Measurements from ENCODE around the gene ABHD12B. TPM values are rescaled to one million over a fixed set of nuclear protein-coding genes. Genes with fewer than 3 reads are reported as not detected.

ABHD12B gene
- total RNA-seq, 1 donor from 2014 or later, result not detected

GRCh38 chr14:50830044-50830931 is 41.6 kb upstream of the ABHD12B start:
- intact Hi-C loops (cut with micrococcal nuclease), result loop anchor here (1.0 to 5.0 kb wide), 7 partner anchors 8 to 518 kb away; partner anchors contain the start of genes DMAC2L and L2HGDH
- POLR2A ChIA-PET, result interaction anchor here (0.8 to 7.5 kb wide), 15 partner anchors 8 to 518 kb away, joined by 3 to 143 read pairs (median 5); partner anchors contain the start of genes DMAC2L, L2HGDH and SAV1
- peak overlapping the region; percentile 93 for H3K4me3 Mint-ChIP-seq

GRCh38 chr14:50830932-50831725 is 40.7 kb upstream of the ABHD12B start, which contains the start of gene NIN:
NIN (minus strand) TSS chr14:50831162; CDS start chr14:50822056, 9,106 bp downstream.
- Mint-ChIP-seq H3K27ac (peak within 1 kb of the TSS; percentile 98), H3K4me1 (peaks cover 72% of the 10 kb centered on the region), H3K27me3 (no peaks in the 10 kb centered on the region), H3K9me3 (no peaks in the 10 kb centered on the region), H3K36me3 (ENCODE audit: low read depth) (peaks cover 35% of the 10 kb centered on the region), H3K4me3 (peak within 1 kb of the TSS; percentile 98)
- no peak for TF ChIP-seq CTCF (IDR thresholded peaks at IDR 0.05)
- DNase-seq (peak; percentile 81), ATAC-seq (ENCODE audit: low read depth) (peak; percentile 83)
- ChIA-PET POLR2A (interaction anchor here (0.6 to 7.5 kb wide), 12 partner anchors 9 to 163 kb away, joined by 3 to 143 read pairs (median 8); partner anchors contain the start of gene SAV1), CTCF (interaction anchor here (1.3 to 6.1 kb wide), 4 partner anchors 29 to 54 kb away, joined by 3 to 47 read pairs (median 34); no protein-coding TSS in a partner anchor)
- intact Hi-C loops (cut with micrococcal nuclease), result loop anchor here (1.0 to 5.0 kb wide), 10 partner anchors 9 to 519 kb away; partner anchors contain the start of genes DMAC2L and L2HGDH

More at GRCh38 chr14:50830044-50830931, 41.6 kb upstream of the ABHD12B start:
- peak; percentile 71 for ATAC-seq (ENCODE audit: low read depth)
- H3K9me3 Mint-ChIP-seq, result no peaks in the 10 kb centered on the region
- TF ChIP-seq CTCF (IDR thresholded peaks at IDR 0.05), result no peak
- peaks cover 41% of the 10 kb centered on the region for H3K36me3 Mint-ChIP-seq (ENCODE audit: low read depth)
- CTCF ChIA-PET, result interaction anchor here (1.0 to 6.1 kb wide), 4 partner anchors 18 to 53 kb away, joined by 3 to 47 read pairs (median 34); no protein-coding TSS in a partner anchor
- peak overlapping the region; percentile 93 for H3K27ac Mint-ChIP-seq
- peak; percentile 72 for DNase-seq
- no peaks in the 10 kb centered on the region for H3K27me3 Mint-ChIP-seq
- H3K4me1 Mint-ChIP-seq, result peaks cover 74% of the 10 kb centered on the region

GRCh38 chr14:50831726-50832168 is 40.1 kb upstream of the ABHD12B start:
- H3K9me3 Mint-ChIP-seq, result no peaks in the 10 kb centered on the region
- H3K27ac Mint-ChIP-seq, result peak overlapping the region; percentile 98
- no peaks in the 10 kb centered on the region for H3K27me3 Mint-ChIP-seq
- CTCF ChIA-PET, result interaction anchor here (1.3 to 6.1 kb wide), 4 partner anchors 29 to 55 kb away, joined by 3 to 47 read pairs (median 34); no protein-coding TSS in a partner anchor
- intact Hi-C loops (cut with micrococcal nuclease), result loop anchor here (1.0 to 5.0 kb wide), 8 partner anchors 19 to 519 kb away; partner anchors contain the start of genes DMAC2L and L2HGDH
- H3K36me3 Mint-ChIP-seq (ENCODE audit: low read depth), result peaks cover 29% of the 10 kb centered on the region
- ATAC-seq (ENCODE audit: low read depth) (no peak), DNase-seq (no peak)
- TF ChIP-seq CTCF (IDR thresholded peaks at IDR 0.05), result no peak
- peaks cover 69% of the 10 kb centered on the region for H3K4me1 Mint-ChIP-seq
- H3K4me3 Mint-ChIP-seq, result peak overlapping the region; percentile 98
- POLR2A ChIA-PET, result interaction anchor here (0.6 to 7.5 kb wide), 9 partner anchors 10 to 1911 kb away, joined by 3 to 143 read pairs (median 5); no protein-coding TSS in a partner anchor

- Mint-ChIP-seq H3K4me1 (peaks cover 58% of the 10 kb centered on the region), H3K4me3 (no peak overlapping the region), H3K36me3 (ENCODE audit: low read depth) (peaks cover 23% of the 10 kb centered on the region), H3K27me3 (no peaks in the 10 kb centered on the region), H3K27ac (peak overlapping the region; percentile 31), H3K9me3 (no peaks in the 10 kb centered on the region)
- no peak for TF ChIP-seq CTCF (IDR thresholded peaks at IDR 0.05)
- intact Hi-C loops (cut with micrococcal nuclease), result loop anchor here (5.0 kb wide), 3 partner anchors 369 to 521 kb away; partner anchors contain the start of genes DMAC2L and L2HGDH
- POLR2A ChIA-PET, result interaction anchor here (7.5 kb wide), 1 partner anchor 44 kb away, joined by 143 read pairs; no protein-coding TSS in a partner anchor
- ATAC-seq (ENCODE audit: low read depth), result no peak
- DNase-seq, result no peak
- CTCF ChIA-PET, result interaction anchor here (1.0 to 6.1 kb wide), 2 partner anchors 10 to 27 kb away, joined by 3 to 46 read pairs; no protein-coding TSS in a partner anchor
These were observed 38.8 kb upstream of the ABHD12B start for GRCh38 chr14:50832935-50833630.

Data from activated B cell treated with CpG ODN at 0.5 μM for 24 hours (primary cell).